Retinal pigment epithelial cell (primary cell): ENCODE results near the gene TAP2.

Source experiments
- DNase-seq: peaks from one replicate; pipeline ENCODE4 v3.0.0-alpha.2; 2010; ENCODE audit warnings: low read depth
- H3K4me3 ChIP-seq: 2 replicates; pipeline ENCODE4 v1.5.1; 2011; ENCODE audit warnings: mild to moderate bottlenecking, low read length, control low read depth, moderate library complexity
- TF ChIP-seq, protein P1 (sequence below): conservative IDR thresholded peaks from 2 replicates; pipeline ENCODE4 v1.5.1; 2011; ENCODE audit warnings: low read depth, low read length, control low read depth, inconsistent platforms

TAP2 gene

DNA sequence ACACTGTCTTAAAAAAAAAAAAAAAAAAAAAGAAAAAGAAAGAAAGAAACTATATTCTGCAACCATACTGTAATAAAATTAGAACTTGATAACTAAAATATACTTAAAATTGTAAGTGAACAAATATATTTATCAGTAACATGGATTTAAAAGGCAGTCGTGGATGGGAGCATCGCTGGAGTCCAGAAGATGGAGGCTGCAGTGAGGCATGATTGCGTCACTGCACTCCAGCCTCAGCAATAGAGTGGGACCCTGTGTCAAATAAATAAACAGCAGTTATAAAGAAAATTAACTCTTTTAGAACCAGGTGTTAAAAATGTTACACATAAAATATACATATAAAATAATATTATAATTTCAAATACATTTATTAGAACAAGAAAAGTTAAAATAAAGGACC, 24.2 kb upstream of the TAP2 start:
- TF ChIP-seq, protein P1, sequence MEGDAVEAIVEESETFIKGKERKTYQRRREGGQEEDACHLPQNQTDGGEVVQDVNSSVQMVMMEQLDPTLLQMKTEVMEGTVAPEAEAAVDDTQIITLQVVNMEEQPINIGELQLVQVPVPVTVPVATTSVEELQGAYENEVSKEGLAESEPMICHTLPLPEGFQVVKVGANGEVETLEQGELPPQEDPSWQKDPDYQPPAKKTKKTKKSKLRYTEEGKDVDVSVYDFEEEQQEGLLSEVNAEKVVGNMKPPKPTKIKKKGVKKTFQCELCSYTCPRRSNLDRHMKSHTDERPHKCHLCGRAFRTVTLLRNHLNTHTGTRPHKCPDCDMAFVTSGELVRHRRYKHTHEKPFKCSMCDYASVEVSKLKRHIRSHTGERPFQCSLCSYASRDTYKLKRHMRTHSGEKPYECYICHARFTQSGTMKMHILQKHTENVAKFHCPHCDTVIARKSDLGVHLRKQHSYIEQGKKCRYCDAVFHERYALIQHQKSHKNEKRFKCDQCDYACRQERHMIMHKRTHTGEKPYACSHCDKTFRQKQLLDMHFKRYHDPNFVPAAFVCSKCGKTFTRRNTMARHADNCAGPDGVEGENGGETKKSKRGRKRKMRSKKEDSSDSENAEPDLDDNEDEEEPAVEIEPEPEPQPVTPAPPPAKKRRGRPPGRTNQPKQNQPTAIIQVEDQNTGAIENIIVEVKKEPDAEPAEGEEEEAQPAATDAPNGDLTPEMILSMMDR = no peak
- no peak for DNase-seq
- H3K4me3 ChIP-seq = no peak overlapping the region

DNA sequence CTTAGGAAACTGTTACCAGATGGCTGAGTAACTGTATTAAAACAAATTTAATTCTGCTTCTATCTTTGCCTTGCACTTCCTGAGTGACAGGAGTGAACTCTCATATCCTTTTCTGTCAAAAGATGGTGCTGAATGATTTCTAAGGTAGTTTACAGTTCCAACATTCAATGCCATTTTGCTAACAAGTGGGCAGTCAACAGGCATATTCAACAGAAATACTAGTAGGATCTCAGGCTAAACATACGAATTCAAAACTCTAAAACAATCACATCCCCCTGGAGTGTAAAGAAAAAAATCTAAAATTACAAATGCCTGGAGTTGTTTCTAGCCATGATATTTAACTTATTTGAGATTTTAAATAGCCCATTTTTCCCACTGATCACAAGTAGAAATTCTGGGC, 22.1 kb upstream of the TAP2 start:
- TF ChIP-seq, protein P1 = no peak
- H3K4me3 ChIP-seq = no peak overlapping the region
- DNase-seq = no peak

DNA sequence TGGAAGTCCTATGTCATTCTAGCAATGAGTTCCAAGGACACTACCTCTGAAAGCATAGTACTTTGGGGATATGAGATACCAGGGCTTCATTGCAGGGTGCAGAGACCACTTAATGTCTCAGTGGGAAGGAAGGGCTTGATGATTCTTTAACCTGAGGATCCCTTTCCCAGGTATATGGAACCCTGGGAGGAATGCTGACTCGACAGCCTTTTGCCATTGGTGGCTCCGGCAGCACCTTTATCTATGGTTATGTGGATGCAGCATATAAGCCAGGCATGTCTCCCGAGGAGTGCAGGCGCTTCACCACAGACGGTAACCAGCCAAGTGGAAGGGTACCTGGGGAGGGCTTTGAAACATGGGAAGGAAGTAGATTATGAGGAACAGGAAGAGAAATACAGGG, 19.7 kb upstream of the TAP2 start:
- no peak for DNase-seq
- no peak overlapping the region for H3K4me3 ChIP-seq
- TF ChIP-seq, protein P1 = no peak

DNA sequence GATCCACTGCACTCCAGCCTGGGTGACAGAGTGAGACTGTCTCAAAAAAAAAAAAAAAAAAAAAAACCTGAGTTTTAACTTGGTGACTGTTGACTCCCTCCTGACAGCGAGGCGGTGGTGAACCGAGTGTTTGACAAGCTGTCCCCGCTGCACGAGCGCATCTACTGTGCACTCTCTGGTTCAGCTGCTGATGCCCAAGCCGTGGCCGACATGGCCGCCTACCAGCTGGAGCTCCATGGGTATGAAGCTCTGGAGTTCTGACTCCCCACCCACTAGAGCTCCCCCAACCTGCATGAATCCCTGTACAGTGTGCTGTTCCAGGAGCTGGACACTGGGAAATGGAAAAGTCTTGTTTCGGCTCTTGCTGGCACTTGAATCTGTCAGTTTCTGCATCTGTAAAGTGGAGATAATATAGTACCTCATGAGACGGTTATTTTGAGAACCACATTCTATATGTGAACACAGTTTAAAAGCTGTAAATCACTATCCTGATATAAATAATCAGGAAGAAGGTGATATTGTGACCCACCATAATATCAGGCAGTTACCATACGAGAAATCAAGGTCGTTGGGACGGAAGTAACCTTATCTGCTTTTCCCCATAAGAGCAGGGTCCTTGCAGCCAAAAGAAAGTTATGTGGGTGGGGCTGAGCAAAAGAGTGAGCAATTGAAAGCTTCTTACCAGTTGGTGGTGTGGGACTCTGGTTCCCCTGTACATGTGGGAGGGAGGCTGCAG, 18.8 kb upstream of the TAP2 start:
- DNase-seq = no peak
- TF ChIP-seq, protein P1 = no peak
- H3K4me3 ChIP-seq = no peak overlapping the region

DNA sequence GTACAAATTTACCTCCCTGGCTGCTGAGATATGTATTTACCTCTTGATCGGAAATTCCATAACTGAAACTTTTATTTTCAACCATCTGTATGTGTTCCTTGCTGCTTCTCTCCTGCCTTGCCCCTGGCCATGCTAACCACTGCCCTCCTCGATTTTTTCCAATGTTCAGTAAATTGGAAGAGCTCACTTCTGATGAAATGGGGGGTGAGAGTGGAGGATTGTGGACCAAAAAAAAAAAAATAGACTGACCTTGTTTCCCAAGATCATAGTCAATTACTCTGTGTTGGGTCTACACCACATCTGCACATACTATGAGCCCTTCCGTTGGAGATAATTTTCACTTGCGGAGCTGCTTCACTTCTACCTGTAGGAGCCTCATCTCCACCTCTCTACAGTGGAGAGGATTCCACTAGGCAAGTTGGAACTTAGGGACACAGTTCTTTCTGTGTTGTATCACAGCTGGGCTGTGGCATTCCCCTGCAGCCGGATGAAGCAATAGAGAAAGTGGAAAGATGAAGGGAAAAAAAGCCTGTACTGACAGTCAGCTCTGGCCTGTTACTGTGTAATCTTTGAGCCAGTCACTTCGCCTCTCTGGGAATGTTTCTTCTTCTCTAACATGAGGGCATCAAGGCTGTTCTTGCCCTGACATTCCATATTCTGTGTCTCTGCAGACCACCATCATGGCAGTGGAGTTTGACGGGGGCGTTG, 17.1 kb upstream of the TAP2 start:
- H3K4me3 ChIP-seq = no peak overlapping the region
- DNase-seq = no peak
- TF ChIP-seq, protein P1 = no peak

DNA sequence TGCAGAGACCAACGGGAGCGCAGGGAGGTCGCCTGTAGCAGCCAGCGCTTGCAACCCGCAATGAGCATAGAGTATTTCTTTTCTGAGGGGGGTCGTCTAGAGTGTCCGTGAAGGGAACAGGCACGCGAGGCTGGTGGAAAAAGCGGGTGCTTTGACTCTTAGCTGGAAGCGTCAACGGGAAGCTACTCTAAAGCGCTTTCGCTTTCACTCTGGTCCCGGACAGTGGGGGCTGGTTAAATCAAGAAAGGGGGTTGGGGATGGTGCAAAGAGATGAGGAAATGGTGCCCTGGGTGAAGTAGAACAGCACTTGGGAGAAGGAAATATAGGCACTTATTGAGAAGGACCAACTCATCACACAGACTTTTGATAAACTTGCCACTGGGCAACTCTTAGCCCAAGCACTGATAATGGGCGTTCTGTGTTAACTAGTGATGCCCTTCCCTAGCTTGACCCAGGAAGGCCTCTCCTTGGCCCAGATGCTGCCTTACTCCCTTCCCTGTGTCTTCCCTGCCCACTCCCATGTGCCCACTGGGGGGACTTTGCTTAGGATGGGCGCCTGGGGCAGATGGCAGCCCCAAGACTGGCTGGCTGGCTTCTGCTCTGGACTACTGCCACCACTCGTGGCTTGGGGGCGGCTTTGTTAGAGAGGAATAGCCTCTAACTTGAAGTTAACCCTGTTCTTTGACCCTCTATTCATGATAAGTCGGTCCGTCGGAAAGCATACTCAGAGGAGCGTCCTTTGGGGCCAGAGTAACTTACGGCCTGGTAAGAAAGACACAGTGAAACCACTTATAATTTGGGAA, 16.0 kb upstream of the TAP2 start:
- no peak for DNase-seq
- peak overlapping the region; percentile 81 for H3K4me3 ChIP-seq
- TF ChIP-seq, protein P1 = no peak
